GM19193 (cell line): ENCODE results near the gene CARHSP1.

Source experiments
- POLR2A ChIP-seq: IDR thresholded peaks from 4 replicates; pipeline ENCODE4 v1.6.1; 2011; ENCODE audit not compliant: insufficient read depth, insufficient read length; ENCODE audit errors: extremely low read depth

The CARHSP1 gene

DNA sequence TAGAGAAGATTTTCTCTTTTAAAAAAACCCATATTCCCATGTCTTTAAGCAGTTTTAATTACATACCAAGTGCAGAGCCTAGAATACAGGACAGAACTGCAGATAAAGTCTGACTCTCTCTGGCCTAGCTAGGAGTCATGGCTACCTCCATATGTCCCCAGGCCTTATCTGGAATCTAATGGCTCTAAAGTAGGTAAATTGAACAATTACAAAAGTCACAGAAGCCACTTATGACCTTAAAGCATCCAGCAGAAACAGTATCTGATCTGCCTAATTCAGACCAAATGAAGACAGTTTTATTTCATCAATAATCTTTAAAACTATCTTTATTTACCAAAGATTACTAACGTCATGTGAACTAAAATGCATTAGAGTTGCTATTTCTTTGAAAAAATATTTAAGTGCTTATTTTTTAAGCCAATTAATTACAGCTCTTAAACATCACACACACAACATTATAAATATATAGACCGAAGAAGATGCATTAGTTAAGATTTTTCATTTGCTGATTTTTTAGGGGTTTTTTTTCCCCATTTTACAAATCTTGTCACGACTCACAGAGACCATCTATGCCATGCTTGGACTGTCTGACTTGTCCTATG, 42.4 kb downstream of the CARHSP1 start:
- no peak for TF ChIP-seq POLR2A

DNA sequence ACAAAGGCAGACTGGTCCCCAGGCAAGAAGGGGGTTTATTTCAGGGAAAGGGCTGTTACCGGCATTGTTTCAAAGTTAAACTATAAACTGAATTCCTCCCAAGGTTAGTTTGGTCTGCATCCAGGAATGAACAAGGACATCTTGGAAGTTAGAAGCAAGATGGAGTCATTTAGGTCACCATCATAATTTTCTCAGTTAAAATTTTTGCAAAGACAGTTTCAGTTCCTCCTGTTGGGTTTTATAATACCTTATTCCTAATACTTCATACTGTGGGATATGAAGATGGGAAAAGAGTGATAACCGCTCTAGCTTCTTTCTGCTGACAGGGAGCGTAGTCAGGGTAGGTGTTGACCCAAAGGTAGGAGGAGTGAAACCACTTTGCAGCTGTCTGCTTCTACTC, 46.4 kb downstream of the CARHSP1 start:
- no peak for TF ChIP-seq POLR2A

DNA sequence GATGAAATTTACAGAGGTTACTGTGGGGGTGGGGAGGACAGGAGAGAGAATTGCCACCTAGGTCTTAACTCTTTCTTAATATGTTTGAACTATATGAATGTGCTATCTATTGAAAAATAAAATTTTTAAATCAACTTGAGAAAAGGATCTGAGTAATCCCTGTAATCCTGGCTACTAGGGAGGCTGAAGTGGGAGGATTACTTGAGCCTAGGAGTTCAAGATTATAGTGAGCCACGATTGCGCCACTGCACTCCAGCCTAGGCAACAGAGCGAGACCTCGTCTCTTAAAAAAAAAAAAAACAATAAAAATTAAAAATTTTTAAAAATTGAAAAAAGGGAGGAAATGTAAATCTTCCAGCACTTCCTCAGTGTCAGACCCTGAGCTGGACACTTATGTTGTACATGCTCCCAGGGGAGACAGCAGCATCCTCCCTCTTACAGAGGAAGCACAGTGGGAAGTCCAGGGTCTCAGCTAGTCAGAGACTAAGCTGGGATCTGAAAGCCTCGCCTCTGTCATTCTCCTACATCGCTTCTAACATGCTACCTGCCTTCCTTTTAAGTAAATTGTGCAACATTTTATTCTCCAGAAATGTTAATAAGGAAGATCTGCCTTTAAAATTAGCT, 49.3 kb downstream of the CARHSP1 start:
- no peak for TF ChIP-seq POLR2A

GRCh38 chr16:8818504-8819270, 50.1 kb downstream of the CARHSP1 start:
- TF ChIP-seq POLR2A = no peak

DNA sequence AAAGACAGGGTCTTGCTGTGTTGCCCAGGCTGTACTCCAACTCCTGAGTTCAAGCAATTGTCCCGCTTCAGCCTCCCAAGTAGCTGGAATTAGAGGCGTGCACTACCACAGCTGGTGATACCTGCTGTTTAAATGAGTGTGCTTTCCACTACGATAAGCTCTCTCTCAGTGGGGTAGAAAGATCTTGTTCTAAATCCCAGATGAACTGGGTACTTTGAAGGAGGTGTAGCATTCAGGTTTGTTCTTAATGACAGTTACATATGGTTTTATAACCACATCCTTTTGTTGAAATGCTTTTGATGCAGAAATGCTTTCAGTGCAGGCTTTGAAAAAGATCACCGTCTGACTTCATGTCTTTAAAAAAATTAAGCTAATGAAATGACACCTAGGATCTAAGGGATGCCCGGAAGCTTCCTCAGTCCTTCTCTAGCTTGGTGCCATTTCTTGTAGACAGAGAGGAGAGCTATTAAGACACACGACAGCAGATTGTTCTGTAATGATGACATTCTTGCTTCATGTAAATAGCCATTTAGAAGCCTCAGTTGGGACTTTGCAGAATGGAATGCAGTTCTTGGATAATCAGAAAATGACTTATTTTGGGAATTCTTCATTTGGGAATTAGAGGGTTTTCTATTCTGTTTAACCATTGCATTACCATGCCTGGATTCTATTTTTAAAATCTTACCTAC, 51.7 kb downstream of the CARHSP1 start:
- TF ChIP-seq POLR2A = no peak

DNA sequence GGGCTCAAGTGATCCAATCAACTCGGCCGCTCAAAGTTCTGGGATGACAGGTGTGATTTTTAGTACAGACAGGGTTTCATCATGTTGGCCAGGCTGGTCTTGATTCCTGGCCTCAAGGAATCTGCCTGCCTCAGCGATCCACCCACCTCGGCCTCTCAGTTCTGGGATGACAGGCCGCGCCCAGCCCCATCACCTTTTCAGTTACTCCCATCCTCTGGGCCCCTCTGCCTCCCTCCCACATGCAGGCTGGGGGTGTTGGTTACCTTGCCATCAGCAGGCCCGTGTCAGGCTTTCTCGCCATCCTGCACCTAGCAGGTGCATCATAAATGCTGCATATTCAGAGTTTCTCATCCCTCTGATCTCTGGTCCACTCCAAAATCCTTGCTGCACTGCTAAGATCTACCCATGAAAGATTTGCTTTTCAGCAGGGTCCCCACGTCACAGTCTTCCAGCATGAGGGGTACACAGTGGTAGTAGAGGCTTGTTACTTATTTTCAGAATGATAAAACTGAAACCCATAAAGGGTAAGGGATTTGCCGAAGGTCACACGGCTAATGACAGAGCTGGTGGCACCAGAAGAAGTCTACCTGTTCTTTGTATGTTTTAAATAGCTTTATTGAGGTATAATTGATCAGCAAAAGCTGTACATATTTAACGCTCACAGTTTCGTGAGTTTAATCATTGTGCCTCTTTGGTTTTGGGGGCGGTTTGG, 54.6 kb downstream of the CARHSP1 start:
- no peak for TF ChIP-seq POLR2A

DNA sequence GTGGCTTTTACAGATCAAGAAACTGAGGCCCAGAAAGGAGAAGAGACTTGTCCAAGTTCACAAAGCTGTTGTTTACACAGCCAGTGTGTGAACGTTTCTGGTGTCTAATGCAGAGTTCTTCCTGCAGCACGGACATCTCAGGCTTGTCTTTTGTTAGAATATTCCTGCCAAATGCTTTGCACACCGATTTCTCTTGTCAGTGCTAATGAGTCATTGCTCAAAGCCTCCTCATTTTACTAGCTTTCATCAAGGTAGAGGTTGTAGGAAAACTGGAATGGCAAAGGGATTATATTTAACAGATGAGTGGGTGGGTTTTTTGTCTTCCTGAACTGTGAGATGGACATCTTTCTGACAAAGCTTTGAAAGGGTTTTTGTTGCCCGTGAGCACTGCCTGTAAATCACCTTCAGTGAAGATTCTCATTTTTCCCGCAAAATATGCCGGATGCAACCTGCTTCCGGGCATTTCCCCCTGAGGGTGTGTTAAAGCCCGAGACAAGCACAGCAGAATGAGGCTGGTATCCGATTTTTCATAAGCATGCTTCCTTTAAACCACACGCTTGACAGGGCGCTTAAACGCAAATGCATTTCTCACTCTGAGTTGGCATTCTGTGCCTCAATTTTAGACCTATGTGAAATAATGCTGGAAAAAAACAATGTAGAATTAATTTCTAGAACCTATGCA, 56.5 kb downstream of the CARHSP1 start:
- TF ChIP-seq POLR2A = no peak

DNA sequence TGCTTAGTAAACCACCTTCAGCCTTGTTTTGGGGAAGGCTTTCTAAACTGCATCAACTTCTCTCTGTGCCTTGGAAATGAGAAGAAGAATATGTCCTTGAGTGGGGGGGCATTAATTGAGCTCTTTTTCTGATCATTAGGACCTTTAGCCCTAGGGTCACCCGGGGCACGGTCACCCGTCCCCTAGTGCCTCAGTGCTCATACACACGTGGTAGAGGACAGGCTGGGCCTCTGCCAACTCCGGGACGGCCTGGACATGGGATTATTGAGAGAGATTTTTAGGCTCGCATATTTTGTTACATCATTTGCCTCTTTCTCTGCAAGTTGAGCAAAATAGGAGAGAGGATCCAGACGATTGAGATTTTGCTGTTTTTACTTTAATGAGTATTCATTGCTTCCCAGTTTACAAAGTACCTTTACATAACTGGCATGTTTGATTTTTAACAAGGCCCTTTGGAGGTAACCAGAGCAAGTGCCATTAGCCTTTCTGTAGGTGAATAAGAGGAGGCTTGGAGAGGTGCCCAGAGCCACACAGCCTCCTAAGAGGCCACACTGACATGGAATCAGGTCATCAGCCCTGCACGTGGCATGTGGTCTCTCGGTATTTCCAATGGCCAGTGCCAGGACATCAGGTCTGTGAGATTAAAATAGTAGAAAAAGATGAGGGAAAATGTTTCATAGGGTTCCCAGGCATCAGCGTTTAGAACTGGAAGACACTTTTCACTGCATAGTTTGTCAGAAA, 60.0 kb downstream of the CARHSP1 start:
- no peak for TF ChIP-seq POLR2A

GRCh38 chr16:8808009-8808408, 60.8 kb downstream of the CARHSP1 start:
- no peak for TF ChIP-seq POLR2A

- TF ChIP-seq POLR2A = no peak
Observed at GRCh38 chr16:8807189-8807588, 61.6 kb downstream of the CARHSP1 start.

DNA sequence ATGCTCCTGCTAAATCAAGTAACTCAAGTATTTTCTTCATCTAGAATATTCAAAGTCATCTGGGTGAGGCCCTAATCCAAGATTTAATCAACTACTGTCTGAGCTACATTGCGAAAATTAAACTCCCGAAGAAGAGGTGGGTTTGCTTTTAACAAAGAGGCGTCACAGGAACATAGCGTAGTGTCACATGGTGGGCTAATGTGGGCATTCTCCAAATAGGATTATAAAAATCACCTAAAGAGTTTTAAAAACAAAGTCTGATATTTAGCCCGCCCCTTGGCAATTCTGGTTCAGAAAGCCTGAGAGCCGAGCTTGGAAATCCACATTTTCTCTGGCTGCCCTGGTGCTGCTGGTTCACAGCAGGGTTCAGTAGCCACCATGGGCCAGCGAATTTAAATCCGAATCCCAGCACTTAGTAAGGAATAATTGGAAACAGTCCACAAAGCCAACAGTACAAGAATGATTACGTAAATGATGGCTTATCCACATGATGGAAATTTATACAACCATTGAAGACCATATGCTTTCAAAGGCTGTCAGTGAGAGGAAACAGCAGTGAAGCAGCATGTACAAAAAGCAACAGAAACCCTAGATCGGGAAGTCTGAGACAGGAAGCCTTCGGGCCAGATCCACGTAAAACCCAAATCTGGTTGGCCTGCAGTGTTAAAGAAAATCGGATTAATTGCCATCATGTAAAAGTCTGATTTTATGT, 62.4 kb downstream of the CARHSP1 start:
- no peak for TF ChIP-seq POLR2A

DNA sequence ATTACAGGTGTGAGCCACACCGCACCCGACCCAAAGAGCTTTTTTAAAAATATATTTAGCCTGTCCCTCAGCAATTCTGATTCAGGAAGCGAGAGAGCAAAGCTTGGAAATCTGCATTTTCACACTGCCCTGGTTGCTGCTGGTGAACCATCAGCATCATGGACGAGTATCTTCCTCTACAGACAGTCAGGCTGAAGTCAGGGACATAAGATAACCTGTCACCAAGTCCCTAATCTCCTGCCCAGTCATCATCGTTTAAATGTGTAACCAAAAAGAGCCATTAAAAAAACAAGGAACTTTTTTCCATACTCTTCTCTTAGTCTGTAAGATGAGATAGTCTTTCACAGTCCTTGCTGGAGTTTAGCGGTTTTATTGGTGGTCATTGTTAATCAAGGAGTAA, 64.5 kb downstream of the CARHSP1 start:
- no peak for TF ChIP-seq POLR2A
